MM.1S (cell line): ENCODE data around the gene NBDY.

Experiments used
- DNase-seq: peaks from one replicate; pipeline ENCODE4 v3.0.0-alpha.2; 2015
- H2AFZ ChIP-seq: fragments of 300-600 bp; sonication (generic); 2 replicates; pipeline ENCODE4 v1.6.0; 2016; ENCODE audit warnings: antibody characterized with exemption, low read length
- H3F3A ChIP-seq: fragments of 300-600 bp; sonication (generic); 2 replicates; pipeline ENCODE4 v1.6.1; 2016; ENCODE audit warnings: mild to moderate bottlenecking, antibody characterized with exemption, low read length, moderate library complexity, mixed read lengths; ENCODE audit not compliant: insufficient read depth
- H3K27ac ChIP-seq: fragments of 300-600 bp; sonication (generic); 2 replicates; pipeline ENCODE4 v1.5.1; 2016; ENCODE audit warnings: mild to moderate bottlenecking, low read length
- H3K27me3 ChIP-seq: fragments of 300-600 bp; sonication (generic); replicated peaks from 2 replicates; pipeline ENCODE4 v1.6.0; 2016; ENCODE audit warnings: low read length; ENCODE audit not compliant: insufficient read depth
- H3K36me3 ChIP-seq: fragments of 300-600 bp; sonication (generic); replicated peaks from 2 replicates; pipeline ENCODE4 v1.6.1; 2016; ENCODE audit warnings: mild to moderate bottlenecking, low read length, mixed read lengths; ENCODE audit not compliant: insufficient read depth
- H3K4me1 ChIP-seq: fragments of 300-600 bp; sonication (generic); 2 replicates; pipeline ENCODE4 v1.6.1; 2016; ENCODE audit warnings: low read length, mixed read lengths
- H3K4me2 ChIP-seq: fragments of 300-600 bp; sonication (generic); 2 replicates; pipeline ENCODE4 v1.6.0; 2016; ENCODE audit warnings: low read depth, low read length
- H3K4me3 ChIP-seq: fragments of 300-600 bp; sonication (generic); 2 replicates; pipeline ENCODE4 v1.5.1; 2016; ENCODE audit warnings: low read length, mixed read lengths
- H3K79me2 ChIP-seq: fragments of 300-600 bp; sonication (generic); 2 replicates; pipeline ENCODE4 v1.6.1; 2016; ENCODE audit warnings: mixed run types, low read length, mixed read lengths
- H3K9ac ChIP-seq: fragments of 300-600 bp; sonication (generic); 2 replicates; pipeline ENCODE4 v1.6.1; 2016; ENCODE audit warnings: low read length, mixed read lengths
- H3K9me2 ChIP-seq: fragments of 300-600 bp; sonication (generic); replicated peaks from 2 replicates; pipeline ENCODE4 v1.6.1; 2016; ENCODE audit warnings: mild to moderate bottlenecking, low read length, mixed read lengths; ENCODE audit not compliant: insufficient read depth
- H3K9me3 ChIP-seq: fragments of 300-600 bp; sonication (generic); replicated peaks from 2 replicates; pipeline ENCODE4 v1.6.1; 2016; ENCODE audit warnings: mild to moderate bottlenecking, low read length, mixed read lengths; ENCODE audit not compliant: insufficient read depth
- H4K20me1 ChIP-seq: fragments of 300-600 bp; sonication (generic); 2 replicates; pipeline ENCODE4 v1.6.1; 2016; ENCODE audit warnings: mild to moderate bottlenecking, low read length, moderate library complexity, mixed read lengths; ENCODE audit not compliant: insufficient read depth
- EZH2 ChIP-seq: fragments of 300-600 bp; sonication (generic); optimal IDR thresholded peaks from 2 replicates; pipeline ENCODE3; 2017; ENCODE audit warnings: low read depth, mild to moderate bottlenecking, antibody characterized with exemption, low read length, mixed read lengths
- EZH2phosphoT487 ChIP-seq: fragments of 300-600 bp; sonication (generic); IDR thresholded peaks from 2 replicates; pipeline ENCODE4 v1.6.1; 2018; ENCODE audit warnings: antibody characterized with exemption, low read length
- TF ChIP-seq, protein P1 (sequence below): fragments of 300-600 bp; sonication (generic); IDR thresholded peaks from 2 replicates; pipeline ENCODE4 v1.5.1; 2016; ENCODE audit warnings: antibody characterized with exemption, low read length, mixed read lengths

The NBDY gene

DNA sequence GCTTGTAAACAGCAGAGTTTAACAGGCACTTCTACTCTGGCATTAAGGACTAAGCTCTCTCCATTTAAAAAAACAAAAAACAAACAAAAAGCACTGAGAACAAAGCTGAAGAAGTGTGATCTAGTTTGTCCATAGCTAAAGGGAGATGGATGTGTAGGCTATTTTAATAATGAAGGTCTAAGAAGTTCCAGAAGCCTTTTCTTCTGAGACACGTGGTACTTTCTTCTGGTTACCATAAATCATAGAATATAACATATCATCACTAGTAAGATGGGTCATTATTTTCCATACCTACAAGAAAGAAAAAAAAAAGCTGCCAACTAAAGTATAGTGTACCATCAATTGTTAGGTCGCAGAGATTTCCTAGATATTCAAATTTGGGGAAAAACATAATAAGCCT is 722 bp upstream of the NBDY start:
- Histone ChIP-seq H3K27ac (peak overlapping the region; percentile 56; the same call in 1 of the 2 replicates), H3K79me2 (peaks cover 22% of the 10 kb centered on the region), H3F3A (0 out of 2 replicates have a peak, but pooled peaks cover 4% of the 10 kb centered on the region), H3K9me3 (no peaks in the 10 kb centered on the region), H2AFZ (peak overlapping the region; percentile 65), H3K4me1 (0 out of 2 replicates have a peak, but pooled peaks cover 6% of the 10 kb centered on the region), H3K4me2 (peak overlapping the region; percentile 41), H3K9ac (no peak overlapping the region), H3K4me3 (peak overlapping the region; percentile 64), H4K20me1 (no peaks in the 10 kb centered on the region), H3K9me2 (no peaks in the 10 kb centered on the region), H3K36me3 (no peaks in the 10 kb centered on the region), H3K27me3 (no peaks in the 10 kb centered on the region)
- DNase-seq = peak; percentile 32
- no peak for TF ChIP-seq EZH2phosphoT487
- TF ChIP-seq, protein P1, sequence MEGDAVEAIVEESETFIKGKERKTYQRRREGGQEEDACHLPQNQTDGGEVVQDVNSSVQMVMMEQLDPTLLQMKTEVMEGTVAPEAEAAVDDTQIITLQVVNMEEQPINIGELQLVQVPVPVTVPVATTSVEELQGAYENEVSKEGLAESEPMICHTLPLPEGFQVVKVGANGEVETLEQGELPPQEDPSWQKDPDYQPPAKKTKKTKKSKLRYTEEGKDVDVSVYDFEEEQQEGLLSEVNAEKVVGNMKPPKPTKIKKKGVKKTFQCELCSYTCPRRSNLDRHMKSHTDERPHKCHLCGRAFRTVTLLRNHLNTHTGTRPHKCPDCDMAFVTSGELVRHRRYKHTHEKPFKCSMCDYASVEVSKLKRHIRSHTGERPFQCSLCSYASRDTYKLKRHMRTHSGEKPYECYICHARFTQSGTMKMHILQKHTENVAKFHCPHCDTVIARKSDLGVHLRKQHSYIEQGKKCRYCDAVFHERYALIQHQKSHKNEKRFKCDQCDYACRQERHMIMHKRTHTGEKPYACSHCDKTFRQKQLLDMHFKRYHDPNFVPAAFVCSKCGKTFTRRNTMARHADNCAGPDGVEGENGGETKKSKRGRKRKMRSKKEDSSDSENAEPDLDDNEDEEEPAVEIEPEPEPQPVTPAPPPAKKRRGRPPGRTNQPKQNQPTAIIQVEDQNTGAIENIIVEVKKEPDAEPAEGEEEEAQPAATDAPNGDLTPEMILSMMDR = no peak
- no peak for TF ChIP-seq EZH2

DNA sequence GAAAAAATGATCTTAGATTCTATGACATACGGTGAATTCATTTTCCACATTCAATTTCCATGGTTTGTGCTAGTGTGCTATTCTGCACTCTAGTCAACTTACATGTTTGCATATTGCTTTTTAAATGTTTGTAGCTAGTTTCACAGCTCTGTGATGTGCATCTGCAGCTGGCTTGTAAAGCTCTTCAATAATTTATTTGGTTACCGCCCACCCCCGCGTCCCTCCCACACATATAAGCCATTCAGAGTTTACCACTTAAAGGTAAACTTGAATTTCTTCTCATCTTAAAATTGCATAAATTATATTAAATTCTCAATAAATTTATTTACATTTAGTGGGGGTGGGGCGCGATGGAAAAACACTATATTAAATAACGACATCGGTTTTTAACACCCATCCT is 291 bp upstream of the NBDY start:
- Histone ChIP-seq H3K27ac (peak overlapping the region; percentile 56; the same call in 1 of the 2 replicates), H2AFZ (0 out of 2 replicates have a peak overlapping the region, but pooled peaks have one; percentile 65), H3K9ac (no peak overlapping the region), H4K20me1 (no peaks in the 10 kb centered on the region), H3K79me2 (peaks cover 22% of the 10 kb centered on the region), H3K36me3 (no peaks in the 10 kb centered on the region), H3K9me2 (no peaks in the 10 kb centered on the region), H3K4me2 (peak overlapping the region; percentile 41; the same call in 1 of the 2 replicates), H3K9me3 (no peaks in the 10 kb centered on the region), H3K4me3 (peak overlapping the region; percentile 64), H3K4me1 (0 out of 2 replicates have a peak, but pooled peaks cover 6% of the 10 kb centered on the region), H3K27me3 (no peaks in the 10 kb centered on the region), H3F3A (0 out of 2 replicates have a peak, but pooled peaks cover 4% of the 10 kb centered on the region)
- peak; percentile 41 for DNase-seq
- TF ChIP-seq EZH2 (no peak), EZH2phosphoT487 (no peak)
- TF ChIP-seq, protein P1 = no peak

DNA sequence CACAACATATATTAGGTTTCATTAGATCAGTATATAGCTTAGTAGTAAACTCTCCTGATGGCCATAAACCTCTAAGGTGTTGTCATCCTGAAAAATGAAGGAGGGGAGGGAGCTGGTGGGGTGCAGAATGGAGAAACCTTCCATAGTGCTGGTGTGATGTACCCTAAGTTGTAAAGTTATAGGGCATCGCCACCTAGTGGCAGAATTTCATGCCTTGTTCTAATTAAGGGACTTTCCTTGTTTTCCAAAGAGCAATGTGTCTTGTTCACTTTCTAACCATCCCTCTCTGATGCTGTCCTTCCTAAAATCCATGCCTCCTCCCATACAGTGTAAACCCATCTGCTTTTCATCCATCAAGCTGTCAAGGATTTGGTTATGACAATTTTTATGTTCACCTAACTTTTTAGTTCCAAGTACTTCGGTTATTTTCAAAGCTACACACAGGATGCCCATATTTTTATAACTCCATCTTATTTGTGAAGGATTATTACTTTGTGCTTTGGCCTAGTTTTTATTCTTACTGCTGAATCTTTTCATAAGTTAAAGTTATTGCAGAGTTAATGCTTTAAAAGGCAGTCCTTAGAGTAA is 4.5 kb downstream of the NBDY start:
- Histone ChIP-seq H3K27ac (no peak overlapping the region), H3K9me2 (no peaks in the 10 kb centered on the region), H3K4me2 (no peak overlapping the region), H4K20me1 (no peaks in the 10 kb centered on the region), H3K9ac (no peak overlapping the region), H3K27me3 (no peaks in the 10 kb centered on the region), H3K9me3 (no peaks in the 10 kb centered on the region), H3K36me3 (no peaks in the 10 kb centered on the region), H3K4me1 (no peaks in the 10 kb centered on the region), H3K4me3 (no peak overlapping the region), H3K79me2 (peaks cover 22% of the 10 kb centered on the region), H2AFZ (no peak overlapping the region), H3F3A (no peaks in the 10 kb centered on the region)
- peak; percentile 68 for DNase-seq
- TF ChIP-seq EZH2phosphoT487 = no peak
- TF ChIP-seq EZH2 = no peak
- TF ChIP-seq, protein P1 = peak; percentile 59
